A549 (cell line): ENCODE results near the gene CTBP2.

ENCODE experiments used
- CTCF ChIP-seq: fragments of >200 bp; sonication (Bioruptor Twin); formaldehyde crosslinking; IDR thresholded peaks from 3 replicates; pipeline ENCODE4 v1.5.1; 2016
- E2F6 ChIP-seq: IDR thresholded peaks from 2 replicates; pipeline ENCODE4 v1.6.1; 2012; ENCODE audit warnings: low read depth, borderline replicate concordance
- EHMT2 ChIP-seq: fragments of 200-600 bp; sonication (generic); IDR thresholded peaks from 2 replicates; pipeline ENCODE4 v1.6.1; 2016; ENCODE audit warnings: antibody characterized with exemption, low read depth, mild to moderate bottlenecking, moderate library complexity
- ELK1 ChIP-seq: fragments of 150-350 bp; IDR thresholded peaks from 2 replicates; pipeline ENCODE4 v1.6.1; 2014; ENCODE audit warnings: low read depth, mild to moderate bottlenecking, low read length
- EP300 ChIP-seq, 2 experiments: fragments of >200 bp; sonication (Bioruptor Twin); formaldehyde crosslinking; IDR thresholded peaks; 2 replicates in 1 of 2; 3 replicates in 1 of 2; pipeline ENCODE4 v1.6.1; 2016 to 2017
- HDAC2 ChIP-seq: fragments of 200-600 bp; sonication (generic); IDR thresholded peaks from 2 replicates; pipeline ENCODE4 v1.6.1; 2016
- POLR2A ChIP-seq: IDR thresholded peaks from 2 replicates; pipeline ENCODE4 v1.6.1; 2012; ENCODE audit warnings: mild to moderate bottlenecking, low read length
- POLR2AphosphoS2 ChIP-seq: conservative IDR thresholded peaks from 2 replicates; pipeline ENCODE4 v1.6.1; 2012; ENCODE audit warnings: low read length, improper control_type of control experiment, inconsistent platforms
- REST ChIP-seq: fragments of 200-600 bp; sonication (generic); IDR thresholded peaks from 2 replicates; pipeline ENCODE4 v1.6.1; 2016; ENCODE audit warnings: antibody characterized with exemption, mild to moderate bottlenecking, moderate library complexity
- TP53 ChIP-seq: fragments of 250-450 bp; sonication (Bioruptor Pico); IDR thresholded peaks from 2 replicates; pipeline ENCODE4 v1.5.0; 2021; ENCODE audit warnings: mild to moderate bottlenecking, moderate library complexity

GRCh38 chr10:124994573-124995473 is 165.5 kb downstream of the CTBP2 start:
- TF ChIP-seq CTCF (no peak), TP53 (CRISPR knock-in tag) (no peak), HDAC2 (no peak), EP300 (IDR thresholded peaks at IDR 0.05) (no peak), ELK1 (no peak), POLR2A (no peak), POLR2AphosphoS2 (no peak), REST (no peak), E2F6 (no peak), EHMT2 (no peak)
